A673 (cell line): ENCODE data around the gene NFKB2.

Experiments used
- EZH2 ChIP-seq: fragments of 200-600 bp; sonication (generic); IDR thresholded peaks from 2 replicates; pipeline ENCODE4 v1.6.1; 2017; ENCODE audit warnings: borderline replicate concordance, low read depth, mild to moderate bottlenecking, mixed read lengths, antibody characterized with exemption, low read length; ENCODE audit not compliant: poor library complexity, severe bottlenecking
- TF ChIP-seq, protein P1 (sequence below): fragments of 300-800, 200-600 bp; sonication (generic); conservative IDR thresholded peaks from 2 replicates; pipeline ENCODE4 v1.5.1; 2017; ENCODE audit warnings: low read depth, mild to moderate bottlenecking, antibody characterized with exemption, low read length, moderate library complexity, mixed read lengths

DNA sequence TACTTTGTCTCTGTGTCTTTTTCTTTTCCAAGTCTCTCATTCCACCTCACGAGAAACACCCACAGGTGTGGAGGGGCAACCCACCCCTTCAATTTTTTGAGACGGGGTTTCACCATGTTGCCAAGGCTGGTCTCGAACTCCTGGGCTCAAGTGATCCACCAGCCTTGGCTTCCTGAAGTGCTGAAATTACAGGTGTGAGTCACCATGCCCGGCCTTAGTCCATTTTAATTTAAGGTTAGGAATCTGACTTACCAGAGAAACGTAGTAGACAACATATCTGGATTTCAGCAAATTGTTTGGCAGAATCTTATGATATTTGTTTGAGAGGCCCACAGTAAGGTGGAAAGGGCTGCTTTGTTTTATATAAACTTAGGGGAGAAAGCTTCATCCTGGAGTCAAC, 3.2 kb upstream of the NFKB2 start:
- no peak for TF ChIP-seq EZH2
- TF ChIP-seq, protein P1, sequence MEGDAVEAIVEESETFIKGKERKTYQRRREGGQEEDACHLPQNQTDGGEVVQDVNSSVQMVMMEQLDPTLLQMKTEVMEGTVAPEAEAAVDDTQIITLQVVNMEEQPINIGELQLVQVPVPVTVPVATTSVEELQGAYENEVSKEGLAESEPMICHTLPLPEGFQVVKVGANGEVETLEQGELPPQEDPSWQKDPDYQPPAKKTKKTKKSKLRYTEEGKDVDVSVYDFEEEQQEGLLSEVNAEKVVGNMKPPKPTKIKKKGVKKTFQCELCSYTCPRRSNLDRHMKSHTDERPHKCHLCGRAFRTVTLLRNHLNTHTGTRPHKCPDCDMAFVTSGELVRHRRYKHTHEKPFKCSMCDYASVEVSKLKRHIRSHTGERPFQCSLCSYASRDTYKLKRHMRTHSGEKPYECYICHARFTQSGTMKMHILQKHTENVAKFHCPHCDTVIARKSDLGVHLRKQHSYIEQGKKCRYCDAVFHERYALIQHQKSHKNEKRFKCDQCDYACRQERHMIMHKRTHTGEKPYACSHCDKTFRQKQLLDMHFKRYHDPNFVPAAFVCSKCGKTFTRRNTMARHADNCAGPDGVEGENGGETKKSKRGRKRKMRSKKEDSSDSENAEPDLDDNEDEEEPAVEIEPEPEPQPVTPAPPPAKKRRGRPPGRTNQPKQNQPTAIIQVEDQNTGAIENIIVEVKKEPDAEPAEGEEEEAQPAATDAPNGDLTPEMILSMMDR = no peak
